Lower lobe of right lung (tissue), 2 donors: ENCODE data around the gene ABCA1. TPM values are rescaled to one million over a fixed set of nuclear protein-coding genes. Genes with fewer than 3 reads are reported as not detected.

ENCODE experiments used
- ATAC-seq, 2 donors: fragments of 200-7000 bp; cut with Tn5 transposase; one replicate each; pipeline ENCODE4 v1.9.1; 2020 to 2022; ENCODE audit warnings: mild to moderate bottlenecking in 2 of 2, moderate library complexity in 2 of 2
- DNase-seq: peaks from one replicate; pipeline ENCODE4 v3.0.0-alpha.2; 2020
- H3K27ac ChIP-seq: fragments of 200-600 bp; one replicate; pipeline ENCODE4 v1.8.0; 2022
- H3K27me3 ChIP-seq: fragments of 200-600 bp; one replicate; pipeline ENCODE4 v1.8.0; 2022; ENCODE audit warnings: low read depth
- H3K36me3 ChIP-seq: fragments of 200-600 bp; one replicate; pipeline ENCODE4 v1.8.0; 2022; ENCODE audit warnings: mild to moderate bottlenecking
- H3K4me1 ChIP-seq: fragments of 200-600 bp; one replicate; pipeline ENCODE4 v1.8.0; 2022
- H3K4me3 ChIP-seq: fragments of 200-600 bp; one replicate; pipeline ENCODE4 v1.8.0; 2022; ENCODE audit warnings: mild to moderate bottlenecking
- H3K9me3 ChIP-seq: fragments of 200-600 bp; one replicate; pipeline ENCODE4 v1.8.0; 2022
- intact Hi-C: fragments of 100-400 bp; cut with DNase I; formaldehyde crosslinking; loops from one replicate; pipeline ENCODE4 v1.11.0; 2022
- total RNA-seq: library from RNA; stranded (reverse); fragmentation: NEBNext Ultra II Directional; extraction: Animal tissue kit (Norgen Biotek cat#: 25700); gene quantifications from one replicate; pipeline ENCODE4 v1.2.1, GENCODE V29; 2021
- TF ChIP-seq, protein P1 (sequence below): fragments of 200-600 bp; IDR thresholded peaks from one replicate; pipeline ENCODE4 v1.8.0; 2022; ENCODE audit warnings: antibody characterized with exemption, mild to moderate bottlenecking
- donor health status: DM: no; HTN: yes; CAD: no; lungs with severe emphysema.

The ABCA1 gene
- total RNA-seq, 1 donor from 2014 or later, result 46.8 TPM

GRCh38 chr9:104882086-104882485 is 45.9 kb downstream of the ABCA1 start:
- ATAC-seq (no peak), DNase-seq (no peak)
- intact Hi-C loops, result no loop called here
- Histone ChIP-seq H3K36me3 (peaks cover 90% of the 10 kb centered on the region), H3K27me3 (no peaks in the 10 kb centered on the region), H3K4me3 (no peak overlapping the region), H3K27ac (no peak overlapping the region), H3K4me1 (peaks cover 15% of the 10 kb centered on the region), H3K9me3 (no peaks in the 10 kb centered on the region)
- TF ChIP-seq, protein P1, sequence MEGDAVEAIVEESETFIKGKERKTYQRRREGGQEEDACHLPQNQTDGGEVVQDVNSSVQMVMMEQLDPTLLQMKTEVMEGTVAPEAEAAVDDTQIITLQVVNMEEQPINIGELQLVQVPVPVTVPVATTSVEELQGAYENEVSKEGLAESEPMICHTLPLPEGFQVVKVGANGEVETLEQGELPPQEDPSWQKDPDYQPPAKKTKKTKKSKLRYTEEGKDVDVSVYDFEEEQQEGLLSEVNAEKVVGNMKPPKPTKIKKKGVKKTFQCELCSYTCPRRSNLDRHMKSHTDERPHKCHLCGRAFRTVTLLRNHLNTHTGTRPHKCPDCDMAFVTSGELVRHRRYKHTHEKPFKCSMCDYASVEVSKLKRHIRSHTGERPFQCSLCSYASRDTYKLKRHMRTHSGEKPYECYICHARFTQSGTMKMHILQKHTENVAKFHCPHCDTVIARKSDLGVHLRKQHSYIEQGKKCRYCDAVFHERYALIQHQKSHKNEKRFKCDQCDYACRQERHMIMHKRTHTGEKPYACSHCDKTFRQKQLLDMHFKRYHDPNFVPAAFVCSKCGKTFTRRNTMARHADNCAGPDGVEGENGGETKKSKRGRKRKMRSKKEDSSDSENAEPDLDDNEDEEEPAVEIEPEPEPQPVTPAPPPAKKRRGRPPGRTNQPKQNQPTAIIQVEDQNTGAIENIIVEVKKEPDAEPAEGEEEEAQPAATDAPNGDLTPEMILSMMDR, result no peak

DNA sequence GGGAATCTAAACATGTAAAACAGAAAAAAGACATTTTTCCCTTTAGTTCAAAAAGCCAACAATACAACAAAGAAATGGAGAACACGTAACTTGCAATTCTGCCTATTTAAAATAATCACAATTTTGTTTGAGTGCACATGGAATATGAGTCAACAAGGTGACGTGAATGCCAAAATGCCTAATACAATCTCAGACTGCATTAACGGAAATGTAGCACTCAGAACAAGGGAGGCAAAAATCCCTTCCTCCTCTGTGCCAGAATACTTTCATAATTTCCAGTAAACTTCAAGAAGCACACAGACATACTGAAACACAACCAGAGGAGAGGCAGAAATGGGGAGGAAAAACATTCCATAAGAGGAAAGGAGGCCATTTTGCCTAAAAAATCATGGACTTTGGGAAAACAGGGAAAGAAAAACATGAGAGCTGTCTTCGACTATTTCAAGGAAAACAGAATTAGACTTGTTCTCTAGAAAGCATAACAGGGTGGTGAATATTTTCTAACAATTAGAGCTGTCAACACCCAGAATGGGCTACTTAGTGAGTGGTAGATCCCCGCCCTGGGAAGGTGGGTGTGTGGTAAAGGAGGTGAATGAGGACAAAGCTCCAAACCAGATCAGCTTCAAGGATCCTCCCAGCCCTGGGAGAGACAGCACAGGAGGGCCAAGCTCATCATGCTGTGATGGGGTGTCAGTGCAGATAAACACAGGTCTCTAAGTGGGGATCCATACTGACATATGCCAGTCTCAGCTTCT is 48.2 kb downstream of the ABCA1 start:
- H3K4me3 ChIP-seq, result no peak overlapping the region
- peak overlapping the region; percentile 48 for H3K27ac ChIP-seq
- no peaks in the 10 kb centered on the region for H3K27me3 ChIP-seq
- TF ChIP-seq, protein P1, result no peak
- H3K4me1 ChIP-seq, result peaks cover 15% of the 10 kb centered on the region
- peaks cover 81% of the 10 kb centered on the region for H3K36me3 ChIP-seq
- no peaks in the 10 kb centered on the region for H3K9me3 ChIP-seq
- ATAC-seq (peak; percentile 18 to 80), DNase-seq (no peak)
- intact Hi-C loops, result no loop called here

- Histone ChIP-seq H3K9me3 (no peaks in the 10 kb centered on the region), H3K36me3 (peaks cover 50% of the 10 kb centered on the region), H3K4me1 (peaks cover 38% of the 10 kb centered on the region), H3K27ac (no peak overlapping the region), H3K27me3 (no peaks in the 10 kb centered on the region), H3K4me3 (no peak overlapping the region)
- TF ChIP-seq, protein P1, result no peak
- no peak for DNase-seq
- no peak for ATAC-seq
- intact Hi-C loops, result no loop called here
Measured at GRCh38 chr9:104876587-104876986, 51.4 kb downstream of the ABCA1 start.

- TF ChIP-seq, protein P1, result no peak
- DNase-seq (no peak), ATAC-seq (no peak)
- peaks cover 43% of the 10 kb centered on the region for H3K36me3 ChIP-seq
- no peak overlapping the region for H3K4me3 ChIP-seq
- H3K4me1 ChIP-seq, result peaks cover 38% of the 10 kb centered on the region
- H3K27me3 ChIP-seq, result no peaks in the 10 kb centered on the region
- H3K27ac ChIP-seq, result no peak overlapping the region
- no peaks in the 10 kb centered on the region for H3K9me3 ChIP-seq
- intact Hi-C loops, result no loop called here
Measured at GRCh38 chr9:104875897-104876296, 52.1 kb downstream of the ABCA1 start.

DNA sequence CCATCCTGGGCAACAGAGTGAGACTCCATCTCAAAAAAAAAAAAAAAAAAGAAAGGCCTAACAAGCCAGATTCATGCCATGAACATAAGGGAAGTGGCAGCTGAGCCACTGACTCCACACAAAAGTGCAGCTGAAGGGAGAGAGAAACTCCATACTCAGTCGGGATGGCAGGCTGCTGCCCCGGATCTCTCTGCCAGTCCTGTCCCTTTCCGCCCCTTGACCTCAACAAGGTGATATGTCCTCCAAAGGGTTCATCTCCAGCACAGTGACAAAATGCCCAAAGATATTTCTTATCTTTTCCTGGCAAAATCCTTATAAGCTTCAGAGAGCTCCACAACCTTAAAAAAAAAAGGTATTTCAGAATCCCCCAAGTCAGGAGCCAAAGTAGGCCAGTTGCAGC is 52.6 kb downstream of the ABCA1 start:
- H3K27me3 ChIP-seq, result no peaks in the 10 kb centered on the region
- peaks cover 37% of the 10 kb centered on the region for H3K36me3 ChIP-seq
- no peak overlapping the region for H3K27ac ChIP-seq
- DNase-seq, result no peak
- ATAC-seq, result no peak
- no peaks in the 10 kb centered on the region for H3K9me3 ChIP-seq
- peaks cover 36% of the 10 kb centered on the region for H3K4me1 ChIP-seq
- intact Hi-C loops, result no loop called here
- TF ChIP-seq, protein P1, result no peak
- H3K4me3 ChIP-seq, result no peak overlapping the region
